H1 (cell line): ENCODE results near the gene LRRC55.

ENCODE experiments used
- CHD2 ChIP-seq: IDR thresholded peaks from 2 replicates; pipeline ENCODE4 v1.6.1; 2012; ENCODE audit warnings: low read length, improper control_type of control experiment
- EP300 ChIP-seq, 2 experiments: IDR thresholded peaks; 1 replicate in 1 of 2; 2 replicates in 1 of 2; pipeline ENCODE4 v1.6.1; 2011 to 2012; ENCODE audit warnings: low read depth in 2 of 2, low read length in 2 of 2, mild to moderate bottlenecking in 2 of 2, borderline replicate concordance in 1 of 2, inconsistent platforms in 1 of 2, moderate library complexity in 1 of 2
- NRF1 ChIP-seq: IDR thresholded peaks from 2 replicates; pipeline ENCODE4 v1.6.1; 2011; ENCODE audit warnings: mild to moderate bottlenecking, low read depth, low read length, improper control_type of control experiment
- POLR2A ChIP-seq, 2 experiments: IDR thresholded peaks; 1 replicate in 1 of 2; 2 replicates in 1 of 2; pipeline ENCODE4 v1.6.1; 2011; ENCODE audit warnings: low read depth in 2 of 2, low read length in 2 of 2, mild to moderate bottlenecking in 2 of 2; ENCODE audit errors: control extremely low read depth in 1 of 2
- SIN3A ChIP-seq, 2 experiments: IDR thresholded peaks in 1 of 2; conservative IDR thresholded peaks in 1 of 2; 2 replicates each; pipeline ENCODE4 v1.6.1; 2011 to 2012; ENCODE audit warnings: low read length in 2 of 2, improper control_type of control experiment in 1 of 2, low read depth in 1 of 2, mild to moderate bottlenecking in 1 of 2
- SRF ChIP-seq: IDR thresholded peaks from 2 replicates; pipeline ENCODE4 v1.6.1; 2011; ENCODE audit warnings: mild to moderate bottlenecking, low read depth, low read length, moderate library complexity
- TF ChIP-seq, protein P1 (sequence below): IDR thresholded peaks from 2 replicates; pipeline ENCODE4 v1.6.1; 2012; ENCODE audit warnings: inconsistent platforms

DNA sequence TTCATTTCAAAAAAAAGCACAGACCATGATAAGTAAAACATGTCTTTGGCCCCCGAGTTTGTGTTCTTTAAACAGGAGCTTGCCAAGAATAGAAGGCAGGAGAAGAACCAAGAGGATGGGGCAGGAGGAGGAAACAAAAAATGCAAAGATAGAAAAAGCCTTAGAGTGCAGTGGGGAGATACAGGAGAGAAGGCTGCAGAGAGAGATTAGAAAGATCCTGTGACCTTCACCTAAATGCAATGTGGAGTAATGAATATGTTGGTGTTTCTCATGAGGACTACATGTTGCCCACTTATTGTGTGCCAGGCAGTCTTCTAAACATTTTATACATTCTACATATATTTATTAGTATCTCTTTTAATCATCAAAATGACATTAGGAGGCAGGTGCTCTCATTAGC, 57.6 kb downstream of the LRRC55 start:
- no peak for TF ChIP-seq SIN3A (conservative IDR thresholded peaks at IDR 0.05 in 1 of 2, IDR thresholded peaks at IDR 0.05 in 1 of 2; ENCODE audit: low read depth in 1 of 2, low read length in 2 of 2)
- TF ChIP-seq SRF: no peak
- TF ChIP-seq EP300 (IDR thresholded peaks at IDR 0.05; ENCODE audit: borderline replicate concordance in 1 of 2, low read depth in 2 of 2, low read length in 2 of 2): no peak
- TF ChIP-seq, protein P1, sequence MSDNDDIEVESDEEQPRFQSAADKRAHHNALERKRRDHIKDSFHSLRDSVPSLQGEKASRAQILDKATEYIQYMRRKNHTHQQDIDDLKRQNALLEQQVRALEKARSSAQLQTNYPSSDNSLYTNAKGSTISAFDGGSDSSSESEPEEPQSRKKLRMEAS: no peak
- no peak for TF ChIP-seq NRF1
- no peak for TF ChIP-seq POLR2A (IDR thresholded peaks at IDR 0.05; ENCODE audit: control extremely low read depth in 1 of 2, low read depth in 2 of 2, low read length in 2 of 2)
- TF ChIP-seq CHD2: no peak
